Adrenal gland (tissue), 12 donors: Measurements from ENCODE around the gene ZNF783. TPM values are rescaled to one million over a fixed set of nuclear protein-coding genes. Genes with fewer than 3 reads are reported as not detected.

Experiments
- DNase-seq, 7 donors: peaks; one replicate each; pipeline ENCODE4 v3.0.0-alpha.2; 2019 to 2020
- H3K27ac ChIP-seq, 5 donors: fragments of 200-600 bp; sonication (generic) in 4 of 5; 1 replicate in 3 of 5; 2 replicates in 2 of 5; pipeline versions ENCODE4 v1.5.1 to v1.8.0; 2016 to 2020; ENCODE audit warnings: mild to moderate bottlenecking in 1 of 5
- H3K27me3 ChIP-seq: fragments of 200-600 bp; 2 replicates; pipeline ENCODE4 v1.8.0; 2021
- H3K36me3 ChIP-seq, 2 donors: fragments of 200-600 bp; replicated peaks in 1 of 2; 1 replicate in 1 of 2; 2 replicates in 1 of 2; pipeline versions ENCODE4 v1.5.1 to v1.8.0; 2018 to 2022
- H3K4me1 ChIP-seq, 2 donors: fragments of 200-600 bp; replicated peaks in 1 of 2; 1 replicate in 1 of 2; 2 replicates in 1 of 2; pipeline versions ENCODE4 v1.5.1 to v1.8.0; 2018 to 2021
- H3K4me3 ChIP-seq, 4 donors: fragments of 200-600 bp; sonication (generic) in 3 of 4; one replicate each; pipeline ENCODE4 v1.5.1; 2016 to 2018
- H3K9me3 ChIP-seq, 3 donors: fragments of 200-600 bp; sonication (generic) in 1 of 3; replicated peaks in 1 of 3; 1 replicate in 2 of 3; 2 replicates in 1 of 3; pipeline versions ENCODE4 v1.5.1 to v1.8.0; 2016 to 2021
- CTCF ChIP-seq, 6 experiments: fragments of 450-650 bp in 4 of 6; fragments of 200-600 bp in 2 of 6; sonication (generic) in 1 of 6; IDR thresholded peaks; 1 replicate in 5 of 6; 2 replicates in 1 of 6; pipeline versions ENCODE4 v1.5.1 to v1.8.0; 2016 to 2021; ENCODE audit warnings: antibody characterized with exemption in 6 of 6, mild to moderate bottlenecking in 2 of 6, moderate library complexity in 1 of 6
- POLR2A ChIP-seq, 2 donors: fragments of 450-650 bp; IDR thresholded peaks; one replicate each; pipeline ENCODE4 v1.6.1; 2017; ENCODE audit warnings: antibody characterized with exemption in 2 of 2, mild to moderate bottlenecking in 2 of 2, moderate library complexity in 1 of 2
- WGBS, 4 donors: extraction: QIAGEN DNeasy Blood & Tissue Kit in 2 of 4; methylation state at CpG; one replicate each; pipeline versions ENCODE4 v1.1.5 to v1.1.7; 2013 to 2017; 5-methylcytosine and 5-hydroxymethylcytosine counted together
- intact Hi-C, 2 donors: fragments of 100-400 bp; cut with DNase I; formaldehyde crosslinking; loops; one replicate each; pipeline versions ENCODE4 v1.14.1 to v1.15.0; 2022 to 2023
- polyA plus RNA-seq, 3 donors: library from polyadenylated mRNA; stranded (reverse); fragments of 200-250 nt in 2 of 3; fragments of 350-450 nt in 1 of 3; fragmentation: Illumina TruSeq in 1 of 3; extraction: RNeasy Lipid Tissue Mini Kit (QIAGEN cat#74804) in 1 of 3; gene quantifications; one replicate each; pipeline ENCODE4 v1.2.3, GENCODE V29; 2013 to 2014
- total RNA-seq, 9 donors: library from RNA; depleted of rRNA in 4 of 9; stranded (reverse); fragments of >200 nt in 4 of 9; fragments of 120-200 nt in 1 of 9; fragmentation: NEBNext Ultra II Directional in 1 of 9; extraction: Animal tissue kit (Norgen Biotek cat#: 25700) in 1 of 9; gene quantifications; one replicate each; pipeline versions ENCODE4 v1.1.0 to v1.2.4, GENCODE V29; 2013 to 2023
- donor health status: healthy with polysubstance abuse.
- donor health status: Bipolar disorder and iron deficiency.
- donor health status: DM: yes; HTN: yes; CAD: no.
- donor health status: DM: no; HTN: no; CAD: no.
- donor health status: DM: no; HTN: no; CAD: no.
- donor health status: DM: yes; HTN: yes; CAD: no.

The ZNF783 gene
- total and polyA plus RNA-seq, 12 donors = 3.2 to 23.6 (median 8.5) TPM

GRCh38 chr7:149252378-149252777 is 9.6 kb upstream of the ZNF783 start:
- TF ChIP-seq POLR2A (IDR thresholded peaks at IDR 0.05) (no peak), CTCF (IDR thresholded peaks at IDR 0.05) (no peak)
- no peak overlapping the region for H3K27ac ChIP-seq
- peaks cover 6 to 11% of the 10 kb centered on the region in 2 donors for H3K4me1 ChIP-seq
- intact Hi-C loops = no loop called here
- H3K4me3 ChIP-seq = no peak overlapping the region
- H3K36me3 ChIP-seq = peaks cover 0 to 59% of the 10 kb centered on the region in 2 donors
- H3K27me3 ChIP-seq = no peaks in the 10 kb centered on the region
- 82 to 100% (median 93%) methylated on average over 2 of the region's 2 CpGs for WGBS, 4 donors
- no peak for DNase-seq
- H3K9me3 ChIP-seq = no peaks in the 10 kb centered on the region

- TF ChIP-seq CTCF (IDR thresholded peaks at IDR 0.05) = no peak
- no peak for TF ChIP-seq POLR2A (IDR thresholded peaks at IDR 0.05)
- peaks cover 0 to 6% of the 10 kb centered on the region in 2 donors for H3K4me1 ChIP-seq
- WGBS, 4 donors = 87 to 94% (median 92%) methylated on average over 5 to 7 of the region's 7 CpGs
- DNase-seq = no peak
- H3K27me3 ChIP-seq = no peaks in the 10 kb centered on the region
- no peak overlapping the region for H3K4me3 ChIP-seq
- no peaks in the 10 kb centered on the region for H3K9me3 ChIP-seq
- peaks cover 0 to 59% of the 10 kb centered on the region in 2 donors for H3K36me3 ChIP-seq
- intact Hi-C loops = no loop called here
- H3K27ac ChIP-seq = no peak overlapping the region
Observed at GRCh38 chr7:149253665-149254064, 8.3 kb upstream of the ZNF783 start.

- Histone ChIP-seq H3K4me1 (no peaks in the 10 kb centered on the region), H3K9me3 (no peaks in the 10 kb centered on the region), H3K36me3 (peaks cover 0 to 59% of the 10 kb centered on the region in 2 donors), H3K27me3 (no peaks in the 10 kb centered on the region), H3K4me3 (no peak overlapping the region), H3K27ac (no peak overlapping the region)
- no peak for DNase-seq
- intact Hi-C loops = no loop called here
- WGBS, 4 donors = 90 to 96% (median 95%) methylated on average over 5 to 16 of the region's 16 CpGs
- TF ChIP-seq POLR2A (IDR thresholded peaks at IDR 0.05) = no peak
- no peak for TF ChIP-seq CTCF (IDR thresholded peaks at IDR 0.05)
Observed at GRCh38 chr7:149254181-149254858, 7.7 kb upstream of the ZNF783 start.

GRCh38 chr7:149255174-149255573 is 6.8 kb upstream of the ZNF783 start:
- H3K4me1 ChIP-seq = no peaks in the 10 kb centered on the region
- WGBS, 4 donors = 84 to 96% (median 93%) methylated on average over 5 of the region's 5 CpGs
- intact Hi-C loops = no loop called here
- H3K27ac ChIP-seq = no peak overlapping the region
- H3K27me3 ChIP-seq = no peaks in the 10 kb centered on the region
- peak in 1 of 7 donors; percentile 11 for DNase-seq
- TF ChIP-seq POLR2A (IDR thresholded peaks at IDR 0.05) (no peak), CTCF (IDR thresholded peaks at IDR 0.05) (no peak)
- no peaks in the 10 kb centered on the region for H3K9me3 ChIP-seq
- no peak overlapping the region for H3K4me3 ChIP-seq
- peaks cover 0 to 58% of the 10 kb centered on the region in 2 donors for H3K36me3 ChIP-seq
